Ureter (tissue), 1 donor: Measurements from ENCODE around the gene PTAFR. TPM values are rescaled to one million over a fixed set of nuclear protein-coding genes. Genes with fewer than 3 reads are reported as not detected.

Experiments used
- DNase-seq: peaks from one replicate; pipeline ENCODE4 v3.0.0-alpha.2; 2020; ENCODE audit warnings: low spot score
- total RNA-seq: library from RNA; stranded (reverse); gene quantifications from one replicate; pipeline ENCODE4 v1.2.4, GENCODE V29; 2023
- donor health status: DM: yes; HTN: yes; CAD: no.

The PTAFR gene
- total RNA-seq, 1 donor from 2014 or later, result 9.9 TPM

GRCh38 chr1:28178690-28179485 lies 2.4 kb upstream of the PTAFR start:
- DNase-seq, result no peak

DNA sequence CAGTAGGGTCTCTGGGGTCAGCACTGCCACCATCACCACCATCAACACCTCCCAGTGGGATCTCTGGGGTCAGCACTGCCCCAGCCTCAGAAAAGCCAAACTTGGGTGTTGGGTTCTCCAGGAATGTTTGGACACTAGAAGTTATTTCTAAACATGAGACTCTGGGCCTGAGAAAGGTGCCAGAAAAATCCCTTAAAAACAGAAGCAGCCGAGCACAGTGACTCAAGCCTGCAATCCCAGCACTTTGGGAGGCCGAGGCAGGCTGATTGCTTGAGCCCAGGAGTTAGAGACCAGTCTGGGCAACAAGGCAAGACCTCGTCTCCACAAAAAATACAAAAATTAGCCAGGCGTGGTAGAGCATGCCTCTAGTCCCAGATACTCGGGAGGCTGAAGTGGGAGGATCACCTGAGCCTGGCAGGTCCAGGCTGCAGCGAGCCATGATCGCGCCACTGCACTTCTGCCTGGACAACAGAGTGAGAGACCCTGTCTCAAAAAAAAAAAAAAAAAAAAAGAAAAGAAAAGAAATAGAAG lies 470 bp downstream of the PTAFR start:
- DNase-seq, result no peak

GRCh38 chr1:28173980-28174297 lies 2.6 kb downstream of the PTAFR start:
- DNase-seq, result no peak

GRCh38 chr1:28173151-28173979 lies 3.1 kb downstream of the PTAFR start:
- DNase-seq, result no peak

- no peak for DNase-seq
These were observed 3.8 kb downstream of the PTAFR start for GRCh38 chr1:28172713-28173150.

DNA sequence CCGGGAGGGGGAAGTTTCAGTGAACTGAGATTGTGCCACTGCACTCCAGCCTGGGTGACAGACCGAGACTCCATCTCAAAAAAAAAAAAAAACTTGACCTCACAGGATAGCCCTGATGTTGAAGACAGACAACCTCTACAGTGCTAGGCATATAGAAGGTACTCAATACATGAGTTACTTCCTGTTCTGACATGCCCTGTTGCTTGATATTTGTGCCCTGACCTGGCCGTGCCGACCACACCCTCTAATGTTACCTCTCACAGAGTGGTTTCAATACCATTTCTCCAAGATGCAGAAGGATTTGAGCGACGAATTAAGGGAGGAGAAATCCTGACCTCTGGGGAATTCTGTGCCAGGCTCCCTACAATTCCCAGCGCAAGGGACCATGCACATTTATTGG lies 5.2 kb downstream of the PTAFR start:
- DNase-seq, result no peak

- DNase-seq, result no peak
These were observed 6.4 kb downstream of the PTAFR start for GRCh38 chr1:28170001-28170596.

DNA sequence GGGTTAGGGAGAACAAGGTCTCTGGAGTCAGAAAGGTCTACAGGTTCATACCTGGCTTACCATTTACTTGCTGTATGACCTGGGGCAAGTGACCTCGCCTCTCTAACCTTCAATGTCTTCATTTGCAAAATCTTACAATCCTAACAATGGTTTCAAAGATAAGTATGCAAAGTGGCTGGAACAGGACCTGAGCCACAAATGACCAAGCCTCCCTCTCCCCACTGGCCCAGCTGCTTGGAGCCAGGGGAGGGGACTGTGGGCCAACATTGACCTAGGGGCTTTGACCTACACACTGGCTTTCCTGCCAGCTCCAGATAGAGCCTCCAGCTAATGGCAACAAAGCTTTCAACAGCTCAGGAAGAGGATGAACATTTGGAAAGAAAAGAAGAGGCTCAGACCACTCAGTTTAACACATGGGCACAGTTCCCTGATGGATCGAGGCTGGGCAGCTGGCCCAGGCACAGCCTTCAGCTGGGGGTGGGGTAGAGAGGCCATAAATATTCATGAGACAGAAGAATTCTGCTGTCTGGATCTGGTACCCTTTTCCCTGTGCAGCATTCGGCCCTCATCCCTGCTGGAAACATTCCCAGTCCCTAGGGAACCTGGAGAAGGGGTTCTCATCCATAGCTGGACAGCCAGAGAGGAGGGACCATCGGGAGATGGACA lies 12.9 kb downstream of the PTAFR start:
- no peak for DNase-seq

DNA sequence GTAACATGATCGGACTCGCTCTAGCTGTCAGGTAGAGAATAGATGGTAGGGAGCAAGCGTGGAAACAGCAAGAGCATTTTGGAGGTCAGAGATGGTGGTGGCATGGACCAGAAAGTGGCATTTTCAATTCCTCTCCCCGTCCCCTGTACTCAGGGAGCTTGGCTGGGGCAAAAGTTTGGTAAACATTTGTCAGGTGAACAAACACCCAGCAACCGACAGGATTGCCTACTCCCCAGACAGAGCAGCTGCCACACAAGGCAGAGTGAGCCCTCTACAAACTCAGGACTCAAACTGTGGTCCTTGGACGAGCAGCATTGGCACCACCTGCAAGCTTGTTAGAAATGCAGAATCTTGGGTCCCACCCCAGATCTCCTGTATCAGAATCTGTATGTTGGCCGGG lies 14.3 kb downstream of the PTAFR start:
- no peak for DNase-seq

- no peak for DNase-seq
These were observed 14.7 kb downstream of the PTAFR start for GRCh38 chr1:28161751-28162150.

GRCh38 chr1:28160782-28161266 lies 15.7 kb downstream of the PTAFR start:
- no peak for DNase-seq

DNA sequence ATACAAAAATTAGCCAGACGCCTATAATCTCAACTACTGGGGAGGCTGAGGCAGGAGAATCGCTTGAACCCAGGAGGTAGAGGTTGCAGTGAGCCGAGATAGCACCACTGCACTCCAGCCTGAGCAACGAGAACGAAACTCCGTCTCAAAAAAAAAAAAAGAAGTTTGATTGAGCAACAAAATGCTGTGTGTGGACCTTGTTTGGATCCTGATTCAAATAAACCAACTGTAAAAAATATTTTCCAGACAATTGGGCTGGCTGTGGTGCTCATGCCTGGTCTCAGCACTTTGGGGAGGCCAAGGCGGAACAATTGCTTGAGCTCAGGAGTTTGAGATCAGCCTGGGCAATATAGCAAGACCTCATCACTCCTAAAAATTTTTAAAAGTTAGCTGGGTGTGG lies 16.8 kb downstream of the PTAFR start:
- DNase-seq, result no peak

GRCh38 chr1:28159243-28159642 lies 17.2 kb downstream of the PTAFR start:
- DNase-seq, result no peak

- no peak for DNase-seq
These were observed 18.6 kb downstream of the PTAFR start for GRCh38 chr1:28157894-28158293.

DNA sequence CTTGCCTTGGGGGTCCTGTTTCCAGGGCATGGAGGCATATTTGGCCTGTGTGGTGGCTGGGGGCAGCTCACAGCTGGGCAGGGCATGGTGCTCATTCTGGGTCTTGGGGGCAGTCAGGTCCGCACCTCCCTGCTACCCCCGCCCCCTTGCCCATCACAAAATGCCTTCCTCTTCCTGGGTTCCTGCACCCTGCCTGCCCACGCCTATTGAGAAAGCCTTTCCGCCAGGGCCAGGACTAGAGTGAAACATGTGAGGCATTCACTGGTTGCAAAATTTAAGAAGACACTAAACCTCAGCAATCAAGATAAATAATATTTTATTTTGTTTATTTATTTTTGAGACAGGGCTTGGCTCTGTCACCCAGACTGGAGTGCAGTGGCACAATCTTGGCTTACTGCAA lies 19.7 kb downstream of the PTAFR start:
- DNase-seq, result no peak

DNA sequence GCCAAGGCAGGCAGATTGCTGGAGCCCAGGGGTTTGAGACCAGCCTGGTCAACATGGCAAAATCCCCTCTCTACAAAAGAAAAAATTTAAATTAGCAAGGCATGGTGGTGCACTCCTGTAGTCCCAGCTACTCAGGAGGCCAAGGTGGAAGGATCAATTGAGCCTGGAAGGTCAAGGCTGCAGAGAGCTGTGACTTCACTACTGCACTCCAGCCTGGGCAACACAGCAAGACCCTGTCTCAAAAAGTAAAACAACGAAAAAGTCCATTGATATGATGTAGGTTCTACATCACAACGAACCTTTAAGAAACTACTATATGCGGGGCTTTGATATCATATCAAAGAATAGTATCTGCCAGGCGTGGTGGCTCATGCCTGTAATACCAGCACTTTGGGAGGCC lies 20.9 kb downstream of the PTAFR start:
- DNase-seq, result no peak

- no peak for DNase-seq
These were observed 22.4 kb downstream of the PTAFR start for GRCh38 chr1:28154078-28154594.

GRCh38 chr1:28150125-28150780 lies 26.2 kb downstream of the PTAFR start:
- no peak for DNase-seq

GRCh38 chr1:28148880-28149195 lies 27.7 kb downstream of the PTAFR start:
- DNase-seq, result no peak

DNA sequence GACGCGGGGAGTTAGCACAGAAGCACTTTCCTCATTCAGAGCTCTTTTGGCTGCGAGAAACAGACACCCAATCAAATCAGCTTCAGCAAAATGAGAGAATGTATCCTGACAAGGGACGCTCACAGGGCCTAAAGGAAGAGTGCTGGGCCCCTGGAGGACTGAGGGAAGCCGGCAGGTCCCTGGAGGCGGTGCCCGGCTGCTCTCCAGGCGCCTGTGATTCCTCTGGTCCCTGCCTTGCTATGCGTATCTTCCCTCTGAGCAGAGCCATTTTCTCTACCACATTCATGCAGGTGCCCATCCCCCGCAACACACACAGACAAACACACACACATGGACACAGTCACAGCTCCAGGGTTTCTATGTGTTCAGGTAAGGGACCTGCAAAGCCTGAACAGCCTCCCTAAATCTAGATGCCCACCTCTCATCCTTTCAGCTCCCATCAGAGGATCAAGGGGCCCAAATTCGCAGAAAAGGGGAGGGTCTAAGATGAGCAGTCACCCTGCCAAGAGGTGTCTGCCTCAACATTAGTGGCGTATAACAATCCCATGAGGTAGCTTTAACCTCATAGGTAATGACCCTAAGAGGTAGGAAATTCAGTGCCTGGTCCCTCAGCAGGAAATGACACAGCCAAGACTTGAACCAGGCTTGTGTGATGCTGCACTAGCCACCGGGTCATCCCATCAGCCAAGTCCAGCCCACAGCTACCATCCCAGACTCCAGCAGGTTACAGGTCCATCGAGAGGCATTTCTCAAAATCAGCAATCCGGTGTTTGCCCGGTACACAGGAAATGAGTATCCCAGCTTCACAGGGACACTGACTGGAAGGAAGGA lies 29.0 kb downstream of the PTAFR start:
- no peak for DNase-seq
